Peyer's patch (tissue), 4 donors: ENCODE results near the gene DOCK10. TPM values are rescaled to one million over a fixed set of nuclear protein-coding genes. Genes with fewer than 3 reads are reported as not detected.

ENCODE experiments used
- DNase-seq, 3 donors: peaks; one replicate each; pipeline ENCODE4 v3.0.0-alpha.2; 2017 to 2019
- H3K27ac ChIP-seq, 4 donors: fragments of 200-600 bp; sonication (generic); one replicate each; pipeline ENCODE4 v1.5.1; 2016 to 2019
- H3K27me3 ChIP-seq, 2 donors: fragments of 200-600 bp; sonication (generic); one replicate each; pipeline ENCODE4 v1.5.1; 2019
- H3K36me3 ChIP-seq, 3 donors: fragments of 200-600 bp; sonication (generic); one replicate each; pipeline ENCODE4 v1.5.1; 2016 to 2019
- H3K4me1 ChIP-seq, 4 donors: fragments of 200-600 bp; sonication (generic); one replicate each; pipeline ENCODE4 v1.5.1; 2016 to 2019
- H3K4me3 ChIP-seq, 4 donors: fragments of 200-600 bp; sonication (generic); 1 replicate in 3 of 4; 2 replicates in 1 of 4; pipeline ENCODE4 v1.5.1; 2016 to 2019; ENCODE audit warnings: mild to moderate bottlenecking in 1 of 4
- H3K9me3 ChIP-seq, 4 donors: fragments of 200-600 bp; sonication (generic); one replicate each; pipeline ENCODE4 v1.5.1; 2016 to 2019; ENCODE audit warnings: mild to moderate bottlenecking in 1 of 4
- CTCF ChIP-seq, 6 experiments: fragments of 450-650 bp in 4 of 6; fragments of 200-600 bp in 2 of 6; sonication (generic) in 1 of 6; IDR thresholded peaks; one replicate each; pipeline ENCODE4 v1.5.1; 2017 to 2019; ENCODE audit warnings: antibody characterized with exemption in 6 of 6, mild to moderate bottlenecking in 3 of 6, moderate library complexity in 1 of 6
- POLR2A ChIP-seq, 2 donors: fragments of 450-650 bp; IDR thresholded peaks; one replicate each; pipeline ENCODE4 v1.5.1; 2017; ENCODE audit warnings: antibody characterized with exemption in 2 of 2, mild to moderate bottlenecking in 2 of 2, moderate library complexity in 2 of 2
- small RNA-seq, 2 donors: library from RNA; depleted of rRNA; stranded (forward); fragments of <200 nt; gene quantifications; one replicate each; pipeline ENCODE3, GENCODE V24; 2016
- total RNA-seq, 4 donors: library from RNA; depleted of rRNA; stranded (reverse); fragments of >200 nt; gene quantifications; one replicate each; pipeline ENCODE4 v1.1.0, GENCODE V29; 2016

Gene DOCK10
- total RNA-seq, 4 donors from 2014 or later, result 14.6 to 97.4 (median 23.5) TPM

DNA sequence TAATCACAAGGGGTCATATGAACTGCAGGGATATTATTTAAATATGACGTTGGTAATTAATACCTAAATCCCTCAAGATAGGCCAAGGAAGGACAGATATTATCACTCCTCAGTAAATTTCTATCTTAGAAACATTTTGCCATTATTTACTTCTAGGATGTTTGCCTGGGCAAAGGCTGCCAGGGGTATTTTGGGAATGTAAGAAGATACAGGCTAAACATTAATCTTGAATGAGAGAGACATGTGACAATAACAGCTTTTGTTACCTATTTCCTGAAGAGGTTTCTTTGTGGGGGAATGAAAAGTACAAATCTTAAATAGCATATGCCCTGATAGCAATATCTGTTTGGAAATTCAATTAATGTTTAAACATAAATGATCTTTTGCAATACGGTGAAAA is 325.3 kb downstream of the DOCK10 start:
- no peak for TF ChIP-seq POLR2A (IDR thresholded peaks at IDR 0.05)
- no peak for TF ChIP-seq CTCF (IDR thresholded peaks at IDR 0.05)
- Histone ChIP-seq H3K27ac (no peak overlapping the region), H3K27me3 (no peaks in the 10 kb centered on the region), H3K4me1 (no peaks in the 10 kb centered on the region), H3K36me3 (no peaks in the 10 kb centered on the region), H3K9me3 (no peaks in the 10 kb centered on the region), H3K4me3 (no peak overlapping the region)
- DNase-seq, result no peak

GRCh38 chr2:224716201-224716600 is 326.1 kb downstream of the DOCK10 start, which contains the start of gene CCDC195:
CCDC195 (minus strand) TSS chr2:224716365; CDS start chr2:224716365, 0 bp downstream.
- no peaks in the 10 kb centered on the region for H3K4me1 ChIP-seq
- H3K36me3 ChIP-seq, result no peaks in the 10 kb centered on the region
- no peak within 1 kb of the TSS for H3K27ac ChIP-seq
- TF ChIP-seq CTCF (IDR thresholded peaks at IDR 0.05), result no peak
- TF ChIP-seq POLR2A (IDR thresholded peaks at IDR 0.05), result no peak
- H3K4me3 ChIP-seq, result no peak within 1 kb of the TSS
- no peaks in the 10 kb centered on the region for H3K9me3 ChIP-seq
- DNase-seq, result no peak
- H3K27me3 ChIP-seq, result no peaks in the 10 kb centered on the region

Small RNA genes lying within 50 kb of the gene (small RNA-seq; reads per million reads assigned to genes)
- gene MIR4439, result 0 reads per million in 2 donors
